CD14-positive monocyte (primary cell): Measurements from ENCODE around the gene ADAMTSL1. TPM values are rescaled to one million over a fixed set of nuclear protein-coding genes. Genes with fewer than 3 reads are reported as not detected.

Experiments used
- DNase-seq, 3 donors: peaks; one replicate each; pipeline ENCODE4 v3.0.0-alpha.2; 2011 to 2022
- H2AFZ ChIP-seq: 2 replicates; pipeline ENCODE4 v1.6.0; 2012; ENCODE audit warnings: mild to moderate bottlenecking, low read depth, low read length, inconsistent platforms; ENCODE audit not compliant: insufficient read depth, poor library complexity, severe bottlenecking
- H3K27ac ChIP-seq, 2 donors: 1 replicate in 1 of 2; 2 replicates in 1 of 2; pipeline ENCODE4 v1.5.1; 2012 to 2013; ENCODE audit warnings: low read length in 2 of 2, control low read depth in 1 of 2, inconsistent platforms in 1 of 2, low read depth in 1 of 2, mild to moderate bottlenecking in 1 of 2
- H3K27me3 ChIP-seq, 2 donors: one replicate each; pipeline versions ENCODE4 v1.6.0 to v1.6.1; 2011 to 2013; ENCODE audit warnings: low read length in 2 of 2; ENCODE audit not compliant: control insufficient read depth in 2 of 2, insufficient read depth in 2 of 2
- H3K36me3 ChIP-seq, 2 donors: replicated peaks in 1 of 2; 1 replicate in 1 of 2; 2 replicates in 1 of 2; pipeline versions ENCODE4 v1.5.1 to v1.6.1; 2012 to 2013; ENCODE audit warnings: low read length in 2 of 2, control low read depth in 1 of 2, inconsistent platforms in 1 of 2, mild to moderate bottlenecking in 1 of 2; ENCODE audit not compliant: insufficient read depth in 2 of 2, control insufficient read depth in 1 of 2
- H3K4me1 ChIP-seq, 2 donors: 1 replicate in 1 of 2; 2 replicates in 1 of 2; pipeline versions ENCODE4 v1.5.1 to v1.6.1; 2012 to 2013; ENCODE audit warnings: low read length in 2 of 2, control low read depth in 1 of 2, inconsistent platforms in 1 of 2, mild to moderate bottlenecking in 1 of 2, moderate library complexity in 1 of 2; ENCODE audit not compliant: insufficient read depth in 2 of 2, control insufficient read depth in 1 of 2
- H3K4me2 ChIP-seq: replicated peaks from 2 replicates; pipeline ENCODE3; 2012; ENCODE audit warnings: low read length, moderate library complexity, mild to moderate bottlenecking; ENCODE audit not compliant: poor library complexity, severe bottlenecking; ENCODE audit errors: extremely low read depth
- H3K4me3 ChIP-seq, 3 experiments: fragments of 200-600 bp in 1 of 3; sonication (generic) in 1 of 3; replicated peaks in 1 of 3; 1 replicate in 2 of 3; 2 replicates in 1 of 3; pipeline ENCODE4 v1.5.1; 2011 to 2013; ENCODE audit warnings: low read length in 3 of 3, mild to moderate bottlenecking in 3 of 3, control low read depth in 2 of 3, low read depth in 2 of 3, inconsistent platforms in 1 of 3, moderate library complexity in 1 of 3
- H3K79me2 ChIP-seq: 2 replicates; pipeline ENCODE4 v1.6.0; 2012; ENCODE audit warnings: mild to moderate bottlenecking, control low read depth, inconsistent platforms, low read length, moderate library complexity; ENCODE audit not compliant: insufficient read depth
- H3K9ac ChIP-seq: 2 replicates; pipeline ENCODE4 v1.6.0; 2017; ENCODE audit warnings: low read length, mild to moderate bottlenecking; ENCODE audit not compliant: insufficient read depth, poor library complexity, severe bottlenecking
- H3K9me3 ChIP-seq, 2 donors: replicated peaks in 1 of 2; 1 replicate in 1 of 2; 2 replicates in 1 of 2; pipeline versions ENCODE4 v1.5.1 to v1.6.1; 2012 to 2013; ENCODE audit warnings: low read length in 2 of 2, control low read depth in 1 of 2; ENCODE audit not compliant: control insufficient read depth in 1 of 2, insufficient read depth in 1 of 2
- H4K20me1 ChIP-seq: 2 replicates; pipeline ENCODE4 v1.6.0; 2012; ENCODE audit warnings: mild to moderate bottlenecking, low read length, control low read depth, moderate library complexity; ENCODE audit not compliant: insufficient read depth
- H3K27ac Mint-ChIP-seq, 7 donors: one replicate each; pipeline ENCODE4 v1.8.0; 2020; ENCODE audit warnings: mild to moderate bottlenecking in 7 of 7, mixed read lengths in 7 of 7, moderate library complexity in 6 of 7, inconsistent platforms in 2 of 7
- H3K27me3 Mint-ChIP-seq, 3 donors: one replicate each; pipeline ENCODE4 v1.8.0; 2021 to 2022; ENCODE audit warnings: low read depth in 3 of 3, mild to moderate bottlenecking in 3 of 3, mixed read lengths in 3 of 3, moderate library complexity in 3 of 3, inconsistent platforms in 1 of 3
- H3K36me3 Mint-ChIP-seq, 2 donors: one replicate each; pipeline ENCODE4 v1.8.0; 2020; ENCODE audit warnings: mixed read lengths in 2 of 2, inconsistent platforms in 1 of 2, mild to moderate bottlenecking in 1 of 2
- H3K4me1 Mint-ChIP-seq: one replicate; pipeline ENCODE4 v1.8.0; 2020; ENCODE audit warnings: mild to moderate bottlenecking, mixed read lengths
- H3K4me3 Mint-ChIP-seq, 2 donors: one replicate each; pipeline ENCODE4 v1.8.0; 2020; ENCODE audit warnings: mild to moderate bottlenecking in 2 of 2, mixed read lengths in 2 of 2, moderate library complexity in 1 of 2
- H3K9me3 Mint-ChIP-seq, 7 donors: one replicate each; pipeline ENCODE4 v1.8.0; 2020 to 2022; ENCODE audit warnings: mixed read lengths in 7 of 7, mild to moderate bottlenecking in 6 of 7, moderate library complexity in 6 of 7, inconsistent platforms in 2 of 7
- CTCF ChIP-seq: fragments of 200-600 bp; IDR thresholded peaks from one replicate; pipeline ENCODE4 v1.8.0; 2022; ENCODE audit warnings: antibody characterized with exemption, mild to moderate bottlenecking
- WGBS: methylation state at CpG from one replicate; pipeline ENCODE4 v1.1.5; 2013; ENCODE audit warnings: missing lambda C conversion rate; ENCODE audit not compliant: insufficient coverage; 5-methylcytosine and 5-hydroxymethylcytosine counted together
- intact Hi-C, 2 donors: fragments of 100-400 bp; cut with micrococcal nuclease; formaldehyde crosslinking; loops; one replicate each; pipeline versions ENCODE4 v1.15.0 to v1.15.1; 2023
- polyA plus RNA-seq, 3 donors: library from polyadenylated mRNA; depleted of rRNA in 1 of 3; unstranded in 2 of 3; stranded (reverse) in 1 of 3; fragments of 300-500 nt in 2 of 3; fragments of >200 nt in 1 of 3; fragmentation: Illumina TruSeq in 2 of 3; gene quantifications; 1 replicate in 2 of 3; 2 replicates in 1 of 3; pipeline ENCODE4 v1.2.3, GENCODE V29; 2012 to 2021

ADAMTSL1 gene
- polyA plus RNA-seq, 3 donors = not detected

GRCh38 chr9:18688581-18689565 lies 214.9 kb downstream of the ADAMTSL1 start:
- H3K4me1 ChIP-seq = no peaks in the 10 kb centered on the region
- Mint-ChIP-seq H3K36me3 (no peaks in the 10 kb centered on the region), H3K27ac (peak overlapping the region in 1 of 7 donors; percentile 15), H3K4me3 (no peak overlapping the region), H3K4me1 (no peaks in the 10 kb centered on the region), H3K9me3 (peaks cover 0 to 4% (median 1%) of the 10 kb centered on the region in 7 donors), H3K27me3 (no peaks in the 10 kb centered on the region)
- H3K27me3 ChIP-seq = no peaks in the 10 kb centered on the region
- H3K4me3 ChIP-seq = no peak overlapping the region
- no peaks in the 10 kb centered on the region for H3K36me3 ChIP-seq
- H3K4me2 ChIP-seq = no peak overlapping the region
- H2AFZ ChIP-seq = no peak overlapping the region
- no peak overlapping the region for H3K9ac ChIP-seq
- H3K79me2 ChIP-seq = no peaks in the 10 kb centered on the region
- peaks cover 0 to 2% of the 10 kb centered on the region in 2 donors for H3K9me3 ChIP-seq
- H4K20me1 ChIP-seq = no peaks in the 10 kb centered on the region
- intact Hi-C loops = no loop called here
- no peak for DNase-seq
- TF ChIP-seq CTCF = no peak
- no CpG with 5 or more reads among the region's 6 CpGs for WGBS
- no peak overlapping the region for H3K27ac ChIP-seq

- Histone ChIP-seq H3K4me3 (no peak overlapping the region), H3K79me2 (no peaks in the 10 kb centered on the region), H3K27me3 (no peaks in the 10 kb centered on the region), H2AFZ (no peak overlapping the region), H3K4me1 (no peaks in the 10 kb centered on the region), H3K4me2 (no peak overlapping the region), H3K9me3 (peaks cover 10% of the 10 kb centered on the region in 2 donors), H3K36me3 (no peaks in the 10 kb centered on the region), H3K27ac (no peak overlapping the region), H3K9ac (no peak overlapping the region), H4K20me1 (no peaks in the 10 kb centered on the region)
- no peaks in the 10 kb centered on the region for H3K27me3 Mint-ChIP-seq
- H3K9me3 Mint-ChIP-seq = peaks cover 3 to 11% (median 9%) of the 10 kb centered on the region in 7 donors
- intact Hi-C loops = no loop called here
- H3K27ac Mint-ChIP-seq = no peak overlapping the region
- H3K36me3 Mint-ChIP-seq = no peaks in the 10 kb centered on the region
- no peak for DNase-seq
- TF ChIP-seq CTCF = no peak
- H3K4me3 Mint-ChIP-seq = no peak overlapping the region
- H3K4me1 Mint-ChIP-seq = no peaks in the 10 kb centered on the region
Measured at GRCh38 chr9:18689921-18690320, 216.0 kb downstream of the ADAMTSL1 start.
